H1 (cell line): ENCODE results near the gene FA2H. TPM values are rescaled to one million over a fixed set of nuclear protein-coding genes. Genes with fewer than 3 reads are reported as not detected.

Experiments used
- ATF3 ChIP-seq: IDR thresholded peaks from 2 replicates; pipeline ENCODE4 v1.6.1; 2011; ENCODE audit warnings: low read depth, mild to moderate bottlenecking, low read length; ENCODE audit not compliant: insufficient read depth
- CBX8 ChIP-seq: fragments of 300-800, 300-1000 bp; sonication (generic); IDR thresholded peaks from 2 replicates; pipeline ENCODE4 v1.7.1; 2016; ENCODE audit warnings: low read depth, low read length, borderline replicate concordance
- CHD1 ChIP-seq: IDR thresholded peaks from 2 replicates; pipeline ENCODE4 v1.6.1; 2012; ENCODE audit warnings: low read depth, low read length, improper control_type of control experiment
- RFX5 ChIP-seq: IDR thresholded peaks from 2 replicates; pipeline ENCODE4 v1.6.1; 2011; ENCODE audit warnings: low read depth, low read length, improper control_type of control experiment, borderline replicate concordance
- polyA plus RNA-seq, 7 experiments: library from polyadenylated mRNA; depleted of rRNA in 3 of 7; stranded (reverse) in 5 of 7; unstranded in 2 of 7; fragments of >200 nt in 5 of 7; fragments of 200-250 nt in 2 of 7; gene quantifications; 1 replicate in 5 of 7; 2 replicates in 1 of 7; 4 replicates in 1 of 7; pipeline versions ENCODE4 v1.2.1 to v1.2.3, GENCODE V29; 2011 to 2013; ENCODE audit warnings: missing spikeins in 2 of 7, mixed read lengths in 2 of 7
- total RNA-seq: library from RNA; stranded (reverse); fragmentation: NEBNext Ultra II Directional; extraction: Animal tissue kit (Norgen Biotek cat#: 25700); gene quantifications from 2 replicates; pipeline ENCODE4 v1.2.1, GENCODE V29; 2021

The FA2H gene
- total and polyA plus RNA-seq, 2 of the 8 experiments (the other 6 are each of a cell fraction or from before 2014, with no cell fraction given), result 2.1 to 2.5 TPM

GRCh38 chr16:74771656-74772315, 2.8 kb downstream of the FA2H start (continued):
- TF ChIP-seq ATF3 (no peak), RFX5 (no peak), CBX8 (no peak), CHD1 (no peak)
